K562 (cell line): ENCODE data around the gene PBX1.

Source experiments
- CCAR2 ChIP-seq: fragments of 200-400 bp; formaldehyde crosslinking; IDR thresholded peaks from 2 replicates; pipeline ENCODE4 v1.6.1; 2017; ENCODE audit warnings: mild to moderate bottlenecking, low read depth, low read length
- KAT2B ChIP-seq: IDR thresholded peaks from one replicate; pipeline ENCODE4 v1.6.1; 2012; ENCODE audit warnings: low read depth, mild to moderate bottlenecking, control low read depth, inconsistent platforms, low read length, moderate library complexity
- MYNN ChIP-seq, 2 experiments: sonication (generic); formaldehyde crosslinking in 1 of 2; IDR thresholded peaks; 2 replicates each; pipeline versions ENCODE4 v1.5.0 to v1.6.1; 2016 to 2020; ENCODE audit warnings: antibody characterized with exemption in 1 of 2, missing genetic modification reagents in 1 of 2
- POLR3G ChIP-seq: IDR thresholded peaks from 2 replicates; pipeline ENCODE4 v1.6.1; 2011; ENCODE audit not compliant: insufficient read length, insufficient replicate concordance; ENCODE audit errors: extremely low read depth
- ZNF184 ChIP-seq: sonication (generic); formaldehyde crosslinking; IDR thresholded peaks from 2 replicates; pipeline ENCODE4 v1.5.0; 2020; ENCODE audit warnings: missing genetic modification reagents
- ZNF785 ChIP-seq: fragments of 250-450 bp; sonication (Bioruptor Pico); IDR thresholded peaks from 2 replicates; pipeline ENCODE4 v1.4.0; 2020; ENCODE audit warnings: mild to moderate bottlenecking
- TF ChIP-seq, protein P1 (sequence below): fragments of 250-450 bp; sonication (Bioruptor Pico); IDR thresholded peaks from 2 replicates; pipeline ENCODE4 v1.5.1; 2021; ENCODE audit warnings: mild to moderate bottlenecking
- TF ChIP-seq, protein P2 (sequence below), 2 experiments: fragments of 450-650 bp; IDR thresholded peaks; 2 replicates each; pipeline ENCODE4 v1.6.1; 2018; ENCODE audit warnings: mild to moderate bottlenecking in 2 of 2, low read depth in 1 of 2; ENCODE audit not compliant: partially characterized antibody in 2 of 2

DNA sequence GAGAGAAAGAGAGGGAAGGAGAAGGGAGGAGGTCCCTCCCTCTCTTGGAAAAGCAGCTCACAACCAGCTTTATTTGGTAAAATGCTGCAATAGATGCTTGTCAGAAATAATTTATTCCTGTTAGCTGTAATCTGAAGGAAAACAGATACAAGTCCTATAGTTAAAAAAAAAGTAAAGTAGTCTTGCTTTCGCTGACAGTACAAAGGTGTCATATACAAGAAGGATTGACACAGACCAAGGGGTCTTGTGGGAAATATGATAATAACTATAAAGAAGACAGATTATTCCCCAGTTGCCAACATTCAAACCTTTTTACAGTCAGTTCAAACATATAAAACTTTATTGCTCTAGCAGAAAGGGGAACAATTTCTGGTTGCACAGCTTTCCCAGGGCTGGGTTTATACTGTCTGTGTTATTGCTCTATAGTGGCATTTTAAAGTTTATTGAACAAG, 145.0 kb downstream of the PBX1 start:
- no peak for TF ChIP-seq MYNN (IDR thresholded peaks at IDR 0.05)
- TF ChIP-seq MYNN (CRISPR knock-in tag; IDR thresholded peaks at IDR 0.05), result no peak
- no peak for TF ChIP-seq ZNF184
- TF ChIP-seq, protein P1, sequence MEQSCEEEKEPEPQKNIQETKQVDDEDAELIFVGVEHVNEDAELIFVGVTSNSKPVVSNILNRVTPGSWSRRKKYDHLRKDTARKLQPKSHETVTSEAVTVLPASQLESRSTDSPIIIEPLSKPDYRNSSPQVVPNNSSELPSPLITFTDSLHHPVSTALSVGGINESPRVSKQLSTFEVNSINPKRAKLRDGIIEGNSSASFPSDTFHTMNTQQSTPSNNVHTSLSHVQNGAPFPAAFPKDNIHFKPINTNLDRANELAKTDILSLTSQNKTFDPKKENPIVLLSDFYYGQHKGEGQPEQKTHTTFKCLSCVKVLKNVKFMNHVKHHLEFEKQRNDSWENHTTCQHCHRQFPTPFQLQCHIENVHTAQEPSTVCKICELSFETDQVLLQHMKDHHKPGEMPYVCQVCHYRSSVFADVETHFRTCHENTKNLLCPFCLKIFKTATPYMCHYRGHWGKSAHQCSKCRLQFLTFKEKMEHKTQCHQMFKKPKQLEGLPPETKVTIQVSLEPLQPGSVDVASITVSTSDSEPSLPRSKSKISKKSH (CRISPR knock-in tag), result no peak
- TF ChIP-seq ZNF785 (CRISPR knock-in tag), result no peak
- TF ChIP-seq KAT2B, result no peak
- no peak for TF ChIP-seq POLR3G
- TF ChIP-seq, protein P2, sequence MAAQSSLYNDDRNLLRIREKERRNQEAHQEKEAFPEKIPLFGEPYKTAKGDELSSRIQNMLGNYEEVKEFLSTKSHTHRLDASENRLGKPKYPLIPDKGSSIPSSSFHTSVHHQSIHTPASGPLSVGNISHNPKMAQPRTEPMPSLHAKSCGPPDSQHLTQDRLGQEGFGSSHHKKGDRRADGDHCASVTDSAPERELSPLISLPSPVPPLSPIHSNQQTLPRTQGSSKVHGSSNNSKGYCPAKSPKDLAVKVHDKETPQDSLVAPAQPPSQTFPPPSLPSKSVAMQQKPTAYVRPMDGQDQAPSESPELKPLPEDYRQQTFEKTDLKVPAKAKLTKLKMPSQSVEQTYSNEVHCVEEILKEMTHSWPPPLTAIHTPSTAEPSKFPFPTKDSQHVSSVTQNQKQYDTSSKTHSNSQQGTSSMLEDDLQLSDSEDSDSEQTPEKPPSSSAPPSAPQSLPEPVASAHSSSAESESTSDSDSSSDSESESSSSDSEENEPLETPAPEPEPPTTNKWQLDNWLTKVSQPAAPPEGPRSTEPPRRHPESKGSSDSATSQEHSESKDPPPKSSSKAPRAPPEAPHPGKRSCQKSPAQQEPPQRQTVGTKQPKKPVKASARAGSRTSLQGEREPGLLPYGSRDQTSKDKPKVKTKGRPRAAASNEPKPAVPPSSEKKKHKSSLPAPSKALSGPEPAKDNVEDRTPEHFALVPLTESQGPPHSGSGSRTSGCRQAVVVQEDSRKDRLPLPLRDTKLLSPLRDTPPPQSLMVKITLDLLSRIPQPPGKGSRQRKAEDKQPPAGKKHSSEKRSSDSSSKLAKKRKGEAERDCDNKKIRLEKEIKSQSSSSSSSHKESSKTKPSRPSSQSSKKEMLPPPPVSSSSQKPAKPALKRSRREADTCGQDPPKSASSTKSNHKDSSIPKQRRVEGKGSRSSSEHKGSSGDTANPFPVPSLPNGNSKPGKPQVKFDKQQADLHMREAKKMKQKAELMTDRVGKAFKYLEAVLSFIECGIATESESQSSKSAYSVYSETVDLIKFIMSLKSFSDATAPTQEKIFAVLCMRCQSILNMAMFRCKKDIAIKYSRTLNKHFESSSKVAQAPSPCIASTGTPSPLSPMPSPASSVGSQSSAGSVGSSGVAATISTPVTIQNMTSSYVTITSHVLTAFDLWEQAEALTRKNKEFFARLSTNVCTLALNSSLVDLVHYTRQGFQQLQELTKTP (IDR thresholded peaks at IDR 0.05; ENCODE audit: low read depth in 1 of 2, partially characterized antibody in 2 of 2), result no peak
- no peak for TF ChIP-seq CCAR2
